ENCODE measurements around the gene HTRA3.
A peak's percentile ranks its signal among the peaks of the same experiment; 100 is the strongest.

HTRA3 gene

DNA sequence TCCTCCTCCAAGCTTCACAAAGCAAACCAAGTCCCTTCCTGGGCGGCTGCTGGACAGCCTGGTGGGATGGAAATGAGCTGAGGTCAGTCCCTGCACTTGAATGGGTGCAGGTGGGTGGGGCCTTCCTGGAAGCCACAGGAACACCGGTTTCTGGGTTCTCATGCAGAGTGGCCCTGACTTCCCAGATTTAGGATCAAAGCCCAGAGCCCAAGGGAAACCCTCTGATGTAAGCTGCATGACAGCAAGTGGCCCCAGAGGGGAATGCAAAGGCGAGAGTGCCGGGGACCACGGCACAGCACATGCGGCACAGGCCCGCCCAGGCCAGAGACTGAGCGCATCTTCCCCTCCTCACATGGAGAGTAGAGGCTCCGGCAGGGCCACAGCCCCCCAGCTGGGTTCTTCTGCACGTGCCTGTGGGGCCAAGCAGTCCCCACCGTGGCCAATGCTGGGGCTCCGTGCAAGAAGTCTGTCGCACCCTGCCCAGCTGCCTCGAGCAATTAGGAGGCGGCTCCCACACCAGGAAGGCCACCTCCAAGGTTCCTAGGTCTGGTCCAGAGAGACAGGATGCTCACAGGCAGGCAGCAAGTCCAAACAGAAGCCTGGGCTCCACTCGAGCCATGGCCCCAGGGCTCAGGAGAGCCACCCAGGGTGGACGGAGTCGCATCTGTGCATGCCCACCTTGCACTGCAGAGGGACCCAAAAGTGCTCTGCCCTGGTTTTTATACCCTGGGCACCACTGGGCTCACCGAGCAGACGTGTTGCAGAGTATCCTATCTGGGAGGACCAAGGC, 83.0 kb downstream of the HTRA3 start:
- TF ChIP-seq, protein P1, sequence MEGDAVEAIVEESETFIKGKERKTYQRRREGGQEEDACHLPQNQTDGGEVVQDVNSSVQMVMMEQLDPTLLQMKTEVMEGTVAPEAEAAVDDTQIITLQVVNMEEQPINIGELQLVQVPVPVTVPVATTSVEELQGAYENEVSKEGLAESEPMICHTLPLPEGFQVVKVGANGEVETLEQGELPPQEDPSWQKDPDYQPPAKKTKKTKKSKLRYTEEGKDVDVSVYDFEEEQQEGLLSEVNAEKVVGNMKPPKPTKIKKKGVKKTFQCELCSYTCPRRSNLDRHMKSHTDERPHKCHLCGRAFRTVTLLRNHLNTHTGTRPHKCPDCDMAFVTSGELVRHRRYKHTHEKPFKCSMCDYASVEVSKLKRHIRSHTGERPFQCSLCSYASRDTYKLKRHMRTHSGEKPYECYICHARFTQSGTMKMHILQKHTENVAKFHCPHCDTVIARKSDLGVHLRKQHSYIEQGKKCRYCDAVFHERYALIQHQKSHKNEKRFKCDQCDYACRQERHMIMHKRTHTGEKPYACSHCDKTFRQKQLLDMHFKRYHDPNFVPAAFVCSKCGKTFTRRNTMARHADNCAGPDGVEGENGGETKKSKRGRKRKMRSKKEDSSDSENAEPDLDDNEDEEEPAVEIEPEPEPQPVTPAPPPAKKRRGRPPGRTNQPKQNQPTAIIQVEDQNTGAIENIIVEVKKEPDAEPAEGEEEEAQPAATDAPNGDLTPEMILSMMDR (conservative IDR thresholded peaks at IDR 0.05), result no peak
- no peak for TF ChIP-seq ZFX (IDR thresholded peaks at IDR 0.05)
- peak overlapping the region; percentile 82 for H3K27ac ChIP-seq

DNA sequence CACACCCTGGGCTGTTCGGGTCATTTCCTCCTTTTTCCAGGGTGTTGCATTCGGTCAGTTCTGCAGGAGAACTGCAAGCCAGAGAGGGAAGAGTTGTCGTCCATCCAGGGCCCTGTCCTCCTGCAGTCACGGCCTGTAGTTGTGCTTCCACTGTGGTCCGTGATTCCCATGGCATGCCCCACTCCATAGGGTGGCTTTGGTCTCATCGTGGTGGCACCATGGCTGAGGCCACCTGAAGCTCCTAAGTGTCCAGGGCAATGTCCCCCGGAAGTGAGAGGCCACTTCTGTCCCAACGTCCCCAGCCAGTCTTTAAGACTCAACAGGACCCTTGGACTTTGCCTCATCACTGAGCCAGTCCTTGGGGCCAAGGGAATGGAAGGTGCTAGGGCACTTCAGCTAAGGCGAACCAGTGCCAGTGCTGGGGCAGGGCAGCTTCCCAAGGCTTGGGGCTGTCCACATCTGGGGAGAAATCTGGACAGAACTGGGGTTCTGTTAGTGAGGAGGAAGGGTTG, 83.7 kb downstream of the HTRA3 start:
- no peak for TF ChIP-seq ZFX (IDR thresholded peaks at IDR 0.05)
- TF ChIP-seq, protein P1 (conservative IDR thresholded peaks at IDR 0.05), result no peak
- peak overlapping the region; percentile 82 for H3K27ac ChIP-seq

DNA sequence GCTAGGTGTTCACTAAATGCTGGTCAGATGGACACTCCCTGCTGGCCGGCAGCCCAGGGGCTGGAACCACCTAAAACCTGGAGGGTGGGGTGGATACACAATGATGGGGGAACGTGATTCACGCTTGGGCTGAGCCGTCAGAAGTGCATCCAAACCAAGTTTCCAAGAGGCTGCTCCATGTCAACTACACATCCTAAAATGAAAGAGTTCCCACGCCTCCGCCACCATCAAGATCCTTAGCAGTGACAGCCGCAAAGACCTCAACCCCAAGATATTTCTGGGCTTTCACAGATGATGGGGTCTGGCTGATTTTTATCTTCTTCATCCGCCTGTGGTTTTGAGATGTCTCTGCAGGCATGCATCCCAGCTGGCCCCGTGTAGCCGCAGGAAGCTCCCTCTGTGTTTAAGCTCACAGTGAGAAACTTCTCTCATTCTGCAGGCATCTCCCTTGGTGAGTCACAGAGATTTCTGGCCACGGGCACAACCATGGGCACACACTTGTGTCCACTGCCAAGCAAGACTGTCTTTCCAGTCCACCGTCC, 84.4 kb downstream of the HTRA3 start:
- H3K27ac ChIP-seq, result peak overlapping the region; percentile 82
- no peak for TF ChIP-seq ZFX (IDR thresholded peaks at IDR 0.05)
- TF ChIP-seq, protein P1 (conservative IDR thresholded peaks at IDR 0.05), result no peak

- no peak for TF ChIP-seq ZFX (IDR thresholded peaks at IDR 0.05)
- TF ChIP-seq, protein P1 (conservative IDR thresholded peaks at IDR 0.05), result no peak
Observed at GRCh38 chr4:8355306-8355705, 85.8 kb downstream of the HTRA3 start.

DNA sequence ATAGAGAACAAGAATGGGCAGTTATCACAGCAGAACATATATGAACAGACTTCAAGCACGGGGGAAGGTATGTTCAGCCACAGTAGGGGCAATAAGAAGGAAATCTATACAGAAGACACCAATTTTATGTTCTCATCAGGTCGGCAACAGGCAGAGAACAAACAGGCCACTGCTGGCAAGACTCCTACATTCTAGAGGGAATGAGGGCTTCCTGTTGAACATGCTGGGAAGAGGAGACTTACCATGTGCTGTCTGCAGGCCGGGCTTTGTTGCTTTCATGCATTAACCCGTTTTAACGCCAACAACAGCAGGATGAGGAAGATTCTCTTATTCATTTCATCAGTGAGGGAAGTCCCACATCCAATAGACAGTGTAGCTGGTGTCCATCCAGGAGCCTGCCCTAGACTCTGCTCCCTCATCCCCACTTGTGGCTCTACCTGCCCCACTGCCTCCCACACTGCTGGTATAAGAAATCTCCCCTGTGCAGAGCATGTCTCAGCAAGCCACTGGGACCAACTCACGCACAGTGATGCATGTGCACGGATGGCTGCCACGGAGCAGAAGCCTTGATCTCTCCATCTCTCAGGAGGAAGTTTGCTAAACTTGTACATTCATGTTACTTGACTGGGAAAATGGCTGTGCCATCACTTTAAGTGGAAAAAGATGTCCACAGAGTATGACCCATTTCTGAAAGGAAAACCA, 86.5 kb downstream of the HTRA3 start:
- no peak overlapping the region for H3K27ac ChIP-seq
- no peak for TF ChIP-seq ZFX (IDR thresholded peaks at IDR 0.05)
- TF ChIP-seq, protein P1 (conservative IDR thresholded peaks at IDR 0.05), result no peak

More at GRCh38 chr4:8355306-8355705, 85.8 kb downstream of the HTRA3 start:
- H3K27ac ChIP-seq, result no peak overlapping the region
